GM18502 (cell line): Measurements from ENCODE around the gene PDS5A.
A peak's percentile ranks its signal among the peaks of the same experiment; 100 is the strongest.
"Not testable (repeated sequence)": the region's sequence is repeated elsewhere in the genome, so short reads cannot be mapped to it uniquely, and the experiment has no call there.

Experiments
- ATAC-seq: cut with Tn5 transposase; IDR thresholded peaks from one replicate; pipeline ENCODE4 v1.9.1; 2021; ENCODE audit warnings: mild to moderate bottlenecking; ENCODE audit not compliant: unreplicated experiment, poor library complexity

The PDS5A gene

GRCh38 chr4:39977489-39978377 is at the start of gene PDS5A:
Gene PDS5A, minus strand, starts transcription at chr4:39977911. Its CDS starts 1,334 bp downstream, at chr4:39976577.
- peak; percentile 76 for ATAC-seq

DNA sequence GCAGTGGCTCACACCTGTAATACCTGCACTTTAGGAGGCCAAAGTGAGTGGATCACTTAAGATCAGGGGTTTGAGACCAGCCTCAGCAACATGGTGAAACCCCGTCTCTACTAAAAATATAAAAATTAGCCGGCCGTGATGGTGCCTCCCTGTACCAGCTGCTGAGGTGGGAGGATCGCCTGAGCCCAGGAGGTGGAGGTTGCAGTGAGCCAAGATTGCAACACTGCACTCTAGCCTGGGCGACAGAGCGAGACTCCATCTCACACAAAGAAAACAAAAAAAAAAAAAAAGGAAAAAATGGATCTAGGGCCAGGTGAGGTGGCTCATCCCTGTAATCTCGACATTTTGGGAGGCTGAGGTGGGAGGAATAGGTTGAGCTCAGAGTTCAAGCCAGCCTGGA is 46.3 kb upstream of the PDS5A start:
- ATAC-seq = not testable (repeated sequence)

GRCh38 chr4:40021116-40021515 is 43.4 kb upstream of the PDS5A start:
- ATAC-seq = not testable (repeated sequence)

- ATAC-seq = no peak
Observed at GRCh38 chr4:40020221-40020620, 42.5 kb upstream of the PDS5A start.

GRCh38 chr4:40016007-40016406 is 38.3 kb upstream of the PDS5A start:
- ATAC-seq = no peak

DNA sequence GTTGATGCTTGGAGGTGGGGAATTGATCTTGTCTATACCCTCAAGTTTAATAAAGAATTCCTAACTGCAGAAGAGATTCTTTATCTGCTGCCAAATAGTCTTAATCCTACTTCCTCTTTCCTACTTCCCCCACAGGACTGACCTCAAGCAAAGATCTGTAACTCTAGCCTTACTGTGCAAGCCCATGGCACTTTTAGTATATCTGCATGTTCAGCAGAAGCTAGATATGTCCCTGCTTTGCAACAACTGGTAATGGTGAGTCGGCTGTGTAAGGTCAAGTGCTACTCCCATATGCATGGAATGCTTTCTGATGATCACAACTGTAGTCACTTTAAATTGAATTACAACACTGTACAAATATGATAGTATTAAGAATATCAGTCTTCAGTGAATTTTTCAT is 26.3 kb upstream of the PDS5A start:
- ATAC-seq = no peak

GRCh38 chr4:40000711-40001110 is 23.0 kb upstream of the PDS5A start:
- no peak for ATAC-seq

DNA sequence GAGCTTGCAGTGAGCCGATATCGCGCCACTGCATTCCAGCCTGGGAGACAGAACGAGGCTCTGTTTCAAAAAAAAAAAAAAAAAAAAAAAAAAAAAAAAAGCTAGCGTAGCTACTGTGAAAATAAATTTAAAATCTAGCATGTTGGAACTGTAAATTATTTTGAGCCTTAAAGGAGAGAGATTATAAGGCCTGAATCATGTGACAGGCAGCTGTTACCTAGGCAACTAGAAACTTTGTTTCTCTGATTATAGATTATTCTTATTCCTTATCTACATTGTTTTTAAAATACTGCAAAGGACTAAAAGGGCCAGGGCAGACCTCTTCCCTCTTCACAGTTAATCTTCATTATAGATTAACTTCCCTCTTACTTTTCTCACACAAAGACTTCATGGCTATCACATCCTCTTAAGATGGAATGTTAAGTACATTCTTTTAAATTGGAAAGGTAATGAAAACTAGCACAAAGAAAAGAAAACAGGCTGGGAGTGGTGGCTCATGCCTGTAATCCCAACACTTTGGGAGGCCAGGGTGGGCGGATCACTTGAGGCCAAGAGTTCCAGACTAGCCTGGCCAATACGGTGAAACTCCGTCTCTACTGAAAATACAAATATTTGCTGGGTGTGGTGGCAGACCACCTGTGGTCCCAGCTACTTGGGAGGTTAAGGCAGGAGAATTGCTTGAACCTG is 21.1 kb upstream of the PDS5A start:
- ATAC-seq = no peak

- no peak for ATAC-seq
Observed at GRCh38 chr4:39996811-39997210, 19.1 kb upstream of the PDS5A start.

- ATAC-seq = no peak
Observed at GRCh38 chr4:39994406-39994805, 16.7 kb upstream of the PDS5A start.

- ATAC-seq = not testable (repeated sequence)
Observed at GRCh38 chr4:39989381-39989780, 11.7 kb upstream of the PDS5A start.

DNA sequence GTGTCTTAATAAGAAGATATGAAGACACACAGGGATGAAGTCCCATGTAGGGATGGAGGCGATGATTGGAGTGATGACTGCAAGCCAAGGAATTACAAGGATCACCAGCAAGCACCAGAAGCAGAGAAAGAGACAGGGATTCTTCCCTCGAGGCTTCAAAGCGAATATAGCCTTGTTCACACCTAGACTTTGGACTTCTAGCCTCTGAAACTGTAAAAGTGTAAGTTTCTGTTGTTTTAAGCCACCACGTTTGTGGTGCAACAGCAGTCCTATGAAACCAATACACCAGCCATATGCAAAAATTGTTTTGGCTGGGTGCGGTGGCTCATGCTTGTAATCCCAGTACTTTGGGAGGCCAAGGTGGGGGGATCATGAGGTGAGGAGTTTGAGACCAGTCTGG is 9.8 kb upstream of the PDS5A start:
- no peak for ATAC-seq

DNA sequence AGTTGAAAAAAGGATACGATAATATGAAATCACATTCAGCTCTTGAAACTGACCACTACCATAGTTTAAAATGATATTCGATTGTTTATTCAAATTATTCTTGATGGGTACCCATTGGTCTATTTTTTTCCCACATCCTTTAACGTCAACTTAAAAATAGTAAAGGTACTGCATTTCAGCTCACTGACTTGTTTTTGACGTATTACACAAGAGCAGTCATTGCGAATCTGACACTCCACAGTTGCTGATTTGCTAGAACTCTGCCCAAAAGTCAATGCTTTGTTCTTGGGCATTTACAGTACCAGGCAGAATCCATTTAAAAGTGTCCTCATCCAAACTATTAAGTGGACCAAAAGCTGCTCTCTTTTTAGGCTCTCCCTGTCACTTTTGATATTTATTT is 1.2 kb upstream of the PDS5A start:
- ATAC-seq = no peak

GRCh38 chr4:39978378-39978775 is 666 bp upstream of the PDS5A start:
- no peak for ATAC-seq

GRCh38 chr4:39976945-39977488 is 694 bp downstream of the PDS5A start:
- peak; percentile 20 for ATAC-seq

- ATAC-seq = peak; percentile 44
Observed at GRCh38 chr4:39976141-39976944, 1.4 kb downstream of the PDS5A start.

DNA sequence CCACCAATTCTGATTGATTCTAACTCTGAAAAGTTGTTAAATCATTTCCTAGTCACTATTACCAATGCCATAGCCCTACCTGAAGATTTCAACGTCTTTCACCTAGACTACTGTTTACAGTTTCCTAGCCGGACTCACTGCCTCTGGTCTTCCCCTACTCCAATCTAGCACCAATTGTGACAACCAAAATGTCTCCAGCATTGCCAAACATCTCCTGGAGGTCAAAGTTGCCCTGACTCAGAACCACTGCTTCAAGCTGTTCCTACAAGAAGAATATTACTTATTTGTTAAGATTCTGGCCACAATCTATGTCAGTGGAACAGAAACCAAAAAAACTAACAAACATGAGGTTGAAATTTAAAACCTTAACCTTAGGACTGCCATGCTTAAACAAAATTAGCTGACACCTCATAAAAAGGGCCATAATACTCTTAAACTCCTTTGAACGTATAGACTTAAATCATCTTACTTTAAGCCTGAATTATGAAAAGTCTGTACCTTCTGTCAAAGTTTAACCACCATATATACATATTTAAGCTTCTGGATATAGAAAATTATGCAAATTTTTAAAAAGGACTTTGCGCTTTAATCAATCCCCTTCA is 2.1 kb downstream of the PDS5A start:
- ATAC-seq = no peak

DNA sequence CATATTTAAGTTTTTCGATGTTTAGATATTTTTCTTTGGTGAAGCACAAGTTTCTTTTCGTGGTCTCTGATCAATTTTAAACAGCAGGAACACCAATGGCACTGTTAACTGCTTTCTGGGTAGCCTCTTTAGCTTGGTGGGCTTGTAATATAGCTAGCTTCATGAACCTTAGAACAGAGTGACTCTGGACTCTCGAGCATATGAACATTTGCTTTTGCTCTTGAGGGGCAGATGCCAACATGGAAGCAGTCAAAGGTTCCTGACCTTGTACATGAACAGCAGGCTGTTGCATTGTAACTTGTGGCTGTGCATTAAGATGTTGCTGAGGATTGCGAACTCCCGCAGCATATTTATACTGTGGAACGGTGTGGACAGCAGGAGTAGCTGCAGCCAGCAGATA is 4.7 kb downstream of the PDS5A start:
- not testable (repeated sequence) for ATAC-seq

DNA sequence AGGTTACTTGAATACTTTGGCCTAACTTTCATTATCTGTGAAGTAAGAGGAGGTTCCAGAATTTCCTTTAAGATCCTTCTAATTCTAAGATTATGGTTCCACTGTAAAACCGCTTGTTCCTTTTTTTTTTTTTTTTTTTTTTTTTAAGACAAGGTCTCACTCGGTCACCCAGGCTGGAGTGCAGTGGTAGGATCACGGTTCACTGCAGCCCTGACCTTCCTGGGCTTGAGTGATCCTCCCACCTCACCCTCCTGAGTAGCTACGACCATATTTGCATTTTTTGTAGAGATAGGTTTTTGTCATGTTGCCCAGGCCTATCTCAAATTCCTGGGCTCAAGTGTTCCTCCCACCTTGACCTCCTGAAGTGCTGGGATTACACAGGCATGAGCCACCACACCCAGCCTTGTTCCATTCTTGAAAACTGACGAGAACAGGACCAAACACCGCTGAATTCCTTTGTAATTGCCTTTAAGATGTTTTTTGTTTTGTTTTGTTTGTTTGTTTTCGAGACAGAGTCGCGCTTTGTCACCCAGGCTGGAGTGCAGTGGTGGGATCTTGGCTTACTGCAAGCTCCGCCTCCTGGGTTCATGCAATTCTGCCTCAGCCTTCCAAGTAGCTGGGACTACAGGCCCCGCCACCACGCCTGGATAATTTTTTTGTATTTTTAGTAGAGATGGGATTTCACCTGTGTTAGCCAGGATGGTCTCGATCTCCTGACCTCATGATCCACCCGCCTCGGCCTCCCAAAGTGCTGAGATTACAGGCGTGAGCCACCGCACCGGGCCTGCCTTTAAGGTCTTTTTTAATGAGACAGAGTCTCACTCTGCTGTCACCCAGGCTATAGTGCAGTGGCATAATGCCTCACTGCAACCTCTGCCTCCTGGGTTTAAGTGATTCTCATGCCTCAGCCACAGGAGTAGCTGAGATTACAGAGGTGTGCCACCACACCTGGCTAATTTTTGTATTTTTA is 6.8 kb downstream of the PDS5A start:
- ATAC-seq = peak; percentile 75
